H9 (cell line): ENCODE data around the gene ODF4. TPM values are rescaled to one million over a fixed set of nuclear protein-coding genes. Genes with fewer than 3 reads are reported as not detected.
A peak's percentile ranks its signal among the peaks of the same experiment; 100 is the strongest.

Experiments
- DNase-seq: peaks from one replicate; pipeline ENCODE4 v3.0.0-alpha.2; 2017
- H2AFZ ChIP-seq: one replicate; pipeline ENCODE4 v1.6.1; 2013; ENCODE audit warnings: mild to moderate bottlenecking, low read length, control low read depth, moderate library complexity
- H2AK5ac ChIP-seq: 2 replicates; pipeline ENCODE4 v1.6.1; 2013; ENCODE audit warnings: low read length, control low read depth, mixed read lengths; ENCODE audit not compliant: insufficient read length
- H2BK120ac ChIP-seq: one replicate; pipeline ENCODE4 v1.6.1; 2013; ENCODE audit warnings: low read depth, mild to moderate bottlenecking, low read length, control low read depth, inconsistent platforms; ENCODE audit not compliant: poor library complexity, severe bottlenecking
- H2BK12ac ChIP-seq: 2 replicates; pipeline ENCODE4 v1.6.1; 2013; ENCODE audit warnings: low read length, control low read depth, mixed read lengths, low read depth; ENCODE audit not compliant: insufficient read length
- H2BK15ac ChIP-seq: 2 replicates; pipeline ENCODE4 v1.6.1; 2013; ENCODE audit warnings: low read depth, low read length, control low read depth
- H2BK20ac ChIP-seq: one replicate; pipeline ENCODE4 v1.6.1; 2013; ENCODE audit warnings: low read depth, mild to moderate bottlenecking, low read length, control low read depth, inconsistent platforms; ENCODE audit not compliant: poor library complexity, severe bottlenecking
- H2BK5ac ChIP-seq: 2 replicates; pipeline ENCODE4 v1.6.1; 2013; ENCODE audit warnings: low read length, control low read depth, mixed read lengths; ENCODE audit not compliant: insufficient read length
- H3K14ac ChIP-seq: 2 replicates; pipeline ENCODE4 v1.6.1; 2013; ENCODE audit warnings: low read length, control low read depth; ENCODE audit not compliant: insufficient read depth
- H3K18ac ChIP-seq: 2 replicates; pipeline ENCODE4 v1.6.1; 2013; ENCODE audit warnings: low read depth, mild to moderate bottlenecking, mixed read lengths, low read length, control low read depth; ENCODE audit not compliant: insufficient read length
- H3K23ac ChIP-seq: 2 replicates; pipeline ENCODE4 v1.6.1; 2013; ENCODE audit warnings: low read length, control low read depth, mixed read lengths, low read depth; ENCODE audit not compliant: insufficient read length
- H3K23me2 ChIP-seq: 2 replicates; pipeline ENCODE4 v1.6.1; 2013; ENCODE audit warnings: low read depth, mild to moderate bottlenecking, mixed read lengths, low read length, control low read depth; ENCODE audit not compliant: insufficient read length, poor library complexity, severe bottlenecking
- H3K27ac ChIP-seq: 2 replicates; pipeline ENCODE4 v1.5.1; 2013; ENCODE audit warnings: low read length, control low read depth, mixed read lengths, low read depth; ENCODE audit not compliant: insufficient read length
- H3K27me3 ChIP-seq: 2 replicates; pipeline ENCODE4 v1.6.1; 2013; ENCODE audit warnings: low read length, control low read depth, inconsistent platforms; ENCODE audit not compliant: insufficient read depth
- H3K4ac ChIP-seq: 2 replicates; pipeline ENCODE4 v1.6.1; 2013; ENCODE audit warnings: low read depth, mild to moderate bottlenecking, control low read depth, inconsistent platforms, low read length, moderate library complexity
- H3K4me1 ChIP-seq: 2 replicates; pipeline ENCODE4 v1.6.1; 2013; ENCODE audit warnings: low read length, control low read depth, inconsistent platforms; ENCODE audit not compliant: insufficient read depth
- H3K4me2 ChIP-seq: 2 replicates; pipeline ENCODE4 v1.6.1; 2013; ENCODE audit warnings: low read length, control low read depth, mixed read lengths; ENCODE audit not compliant: insufficient read length, insufficient read depth
- H3K56ac ChIP-seq: 2 replicates; pipeline ENCODE4 v1.6.1; 2013; ENCODE audit warnings: low read depth, mild to moderate bottlenecking, mixed read lengths, low read length, control low read depth; ENCODE audit not compliant: insufficient read length
- H3K79me1 ChIP-seq: 2 replicates; pipeline ENCODE4 v1.6.1; 2013; ENCODE audit warnings: low read depth, mild to moderate bottlenecking, moderate library complexity, low read length, control low read depth, inconsistent platforms; ENCODE audit not compliant: insufficient read depth, poor library complexity, severe bottlenecking
- H3K79me2 ChIP-seq: 2 replicates; pipeline ENCODE4 v1.6.1; 2013; ENCODE audit warnings: low read length, control low read depth, inconsistent platforms; ENCODE audit not compliant: insufficient read depth
- H3K9ac ChIP-seq: 2 replicates; pipeline ENCODE4 v1.6.1; 2013; ENCODE audit warnings: low read length, control low read depth, mixed read lengths; ENCODE audit not compliant: insufficient read length; ENCODE audit errors: extremely low read depth
- H3K9me3 ChIP-seq: one replicate; pipeline ENCODE4 v1.6.1; 2013; ENCODE audit warnings: low read depth, low read length, inconsistent platforms; ENCODE audit not compliant: control insufficient read depth
- H3T11ph ChIP-seq: one replicate; pipeline ENCODE4 v1.6.1; 2013; ENCODE audit warnings: mild to moderate bottlenecking, low read length, control low read depth, inconsistent platforms
- H4K20me1 ChIP-seq: one replicate; pipeline ENCODE4 v1.6.1; 2013; ENCODE audit not compliant: control insufficient read depth, insufficient read length, insufficient read depth
- H4K5ac ChIP-seq: 2 replicates; pipeline ENCODE4 v1.6.1; 2013; ENCODE audit warnings: low read depth, mild to moderate bottlenecking, mixed read lengths, low read length, control low read depth; ENCODE audit not compliant: insufficient read length
- H4K8ac ChIP-seq: replicated peaks from 2 replicates; pipeline ENCODE4 v1.6.1; 2013; ENCODE audit warnings: low read length, control low read depth, mixed read lengths, low read depth; ENCODE audit not compliant: insufficient read length
- H4K91ac ChIP-seq: 2 replicates; pipeline ENCODE4 v1.6.1; 2013; ENCODE audit warnings: low read depth, mild to moderate bottlenecking, moderate library complexity, mixed read lengths, low read length, control low read depth; ENCODE audit not compliant: insufficient read length
- H3K27ac Mint-ChIP-seq, 3 experiments: 2 replicates in 2 of 3; 3 replicates in 1 of 3; pipeline ENCODE4 v1.8.0; 2020 to 2021; ENCODE audit warnings: mixed read lengths in 3 of 3, mild to moderate bottlenecking in 1 of 3, moderate library complexity in 1 of 3
- H3K27me3 Mint-ChIP-seq: 2 replicates; pipeline ENCODE4 v1.8.0; 2021; ENCODE audit warnings: low read depth, mild to moderate bottlenecking, moderate library complexity, mixed read lengths
- H3K36me3 Mint-ChIP-seq, 3 experiments: 2 replicates in 2 of 3; 3 replicates in 1 of 3; pipeline ENCODE4 v1.8.0; 2020 to 2021; ENCODE audit warnings: low read depth in 3 of 3, mixed read lengths in 3 of 3; ENCODE audit not compliant: insufficient read depth in 1 of 3
- H3K4me1 Mint-ChIP-seq, 2 experiments: 2 replicates each; pipeline ENCODE4 v1.8.0; 2020; ENCODE audit warnings: mixed read lengths in 2 of 2
- H3K4me3 Mint-ChIP-seq, 2 experiments: 2 replicates in 1 of 2; 3 replicates in 1 of 2; pipeline ENCODE4 v1.8.0; 2020 to 2021; ENCODE audit warnings: mild to moderate bottlenecking in 2 of 2, mixed read lengths in 2 of 2, moderate library complexity in 1 of 2
- H3K9me3 Mint-ChIP-seq, 2 experiments: 2 replicates in 1 of 2; 3 replicates in 1 of 2; pipeline ENCODE4 v1.8.0; 2020; ENCODE audit warnings: mild to moderate bottlenecking in 2 of 2, mixed read lengths in 2 of 2, moderate library complexity in 1 of 2
- WGBS: extraction: QIAGEN DNeasy Blood & Tissue Kit; methylation state at CpG from one replicate; pipeline ENCODE4 v1.1.7; 2013; ENCODE audit warnings: missing lambda C conversion rate, low lambda C conversion rate, mixed read lengths; ENCODE audit not compliant: insufficient read length; ENCODE audit errors: extremely low coverage; 5-methylcytosine and 5-hydroxymethylcytosine counted together
- total RNA-seq: library from RNA; stranded (reverse); gene quantifications from 2 replicates; pipeline ENCODE4 v1.2.1, GENCODE V29; 2021
- TF ChIP-seq, protein P1 (sequence below): fragments of 200-600 bp; sonication (generic); conservative IDR thresholded peaks from 3 replicates; pipeline ENCODE4 v1.8.0; 2021; ENCODE audit warnings: antibody characterized with exemption, mild to moderate bottlenecking

Gene ODF4
- total RNA-seq, 1 experiment from 2014 or later: not detected

GRCh38 chr17:8311131-8311790 is 28.4 kb upstream of the ODF4 start:
- no peaks in the 10 kb centered on the region for H3K4me1 ChIP-seq
- H2BK120ac ChIP-seq: no peak overlapping the region
- H3K4me2 ChIP-seq: no peak overlapping the region
- no peak overlapping the region for H3K23ac ChIP-seq
- no peak overlapping the region for H3K4me3 Mint-ChIP-seq
- no peak overlapping the region for H2BK5ac ChIP-seq
- 100% methylated on average over 1 of the region's 25 CpGs for WGBS
- H3K79me2 ChIP-seq: no peaks in the 10 kb centered on the region
- H3K56ac ChIP-seq: no peak overlapping the region
- no peak overlapping the region for H3K27ac ChIP-seq
- H3K36me3 Mint-ChIP-seq: no peaks in the 10 kb centered on the region
- H3K9me3 ChIP-seq: no peaks in the 10 kb centered on the region
- no peaks in the 10 kb centered on the region; a peak in 2 of 5 replicates for H3K9me3 Mint-ChIP-seq
- no peak overlapping the region for H2BK20ac ChIP-seq
- peaks cover 14% of the 10 kb centered on the region for H3K23me2 ChIP-seq
- no peak overlapping the region for H2AK5ac ChIP-seq
- no peak overlapping the region for H3K14ac ChIP-seq
- no peak overlapping the region for H4K5ac ChIP-seq
- no peaks in the 10 kb centered on the region for H4K20me1 ChIP-seq
- no peak overlapping the region for H2AFZ ChIP-seq
- H3T11ph ChIP-seq: no peak overlapping the region
- H2BK15ac ChIP-seq: no peak overlapping the region
- H3K27me3 ChIP-seq: no peaks in the 10 kb centered on the region; the same call in 1 of the 2 replicates
- no peak overlapping the region for H3K18ac ChIP-seq
- no peak for DNase-seq
- TF ChIP-seq, protein P1, sequence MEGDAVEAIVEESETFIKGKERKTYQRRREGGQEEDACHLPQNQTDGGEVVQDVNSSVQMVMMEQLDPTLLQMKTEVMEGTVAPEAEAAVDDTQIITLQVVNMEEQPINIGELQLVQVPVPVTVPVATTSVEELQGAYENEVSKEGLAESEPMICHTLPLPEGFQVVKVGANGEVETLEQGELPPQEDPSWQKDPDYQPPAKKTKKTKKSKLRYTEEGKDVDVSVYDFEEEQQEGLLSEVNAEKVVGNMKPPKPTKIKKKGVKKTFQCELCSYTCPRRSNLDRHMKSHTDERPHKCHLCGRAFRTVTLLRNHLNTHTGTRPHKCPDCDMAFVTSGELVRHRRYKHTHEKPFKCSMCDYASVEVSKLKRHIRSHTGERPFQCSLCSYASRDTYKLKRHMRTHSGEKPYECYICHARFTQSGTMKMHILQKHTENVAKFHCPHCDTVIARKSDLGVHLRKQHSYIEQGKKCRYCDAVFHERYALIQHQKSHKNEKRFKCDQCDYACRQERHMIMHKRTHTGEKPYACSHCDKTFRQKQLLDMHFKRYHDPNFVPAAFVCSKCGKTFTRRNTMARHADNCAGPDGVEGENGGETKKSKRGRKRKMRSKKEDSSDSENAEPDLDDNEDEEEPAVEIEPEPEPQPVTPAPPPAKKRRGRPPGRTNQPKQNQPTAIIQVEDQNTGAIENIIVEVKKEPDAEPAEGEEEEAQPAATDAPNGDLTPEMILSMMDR: no peak
- peaks cover 30% of the 10 kb centered on the region for H3K27me3 Mint-ChIP-seq
- peaks cover 27 to 42% of the 10 kb centered on the region in 2 experiments for H3K4me1 Mint-ChIP-seq
- no peaks in the 10 kb centered on the region for H3K79me1 ChIP-seq
- H3K4ac ChIP-seq: no peak overlapping the region
- H4K91ac ChIP-seq: no peak overlapping the region
- no peak overlapping the region for H2BK12ac ChIP-seq
- H3K9ac ChIP-seq: no peak overlapping the region
- no peak overlapping the region for H4K8ac ChIP-seq
- peak overlapping the region in 1 of 3 experiments; percentile 29; a peak in 1 of 7 replicates for H3K27ac Mint-ChIP-seq
